Measurements from ENCODE around the gene DUS3L. TPM values are rescaled to one million over a fixed set of nuclear protein-coding genes. Genes with fewer than 3 reads are reported as not detected.

DUS3L gene
- total RNA-seq, result 19.7 and 24.7 TPM in 2 replicates

GRCh38 chr19:5790559-5791520 lies at the start of gene DUS3L:
DUS3L (minus strand) TSS chr19:5791163; CDS start chr19:5791141, 22 bp downstream.

GRCh38 chr19:5839065-5840017 lies 48.4 kb upstream of the DUS3L start, which contains the start of gene FUT6:
FUT6 (minus strand) TSS chr19:5839702; CDS start chr19:5832567, 7,135 bp downstream.

DNA sequence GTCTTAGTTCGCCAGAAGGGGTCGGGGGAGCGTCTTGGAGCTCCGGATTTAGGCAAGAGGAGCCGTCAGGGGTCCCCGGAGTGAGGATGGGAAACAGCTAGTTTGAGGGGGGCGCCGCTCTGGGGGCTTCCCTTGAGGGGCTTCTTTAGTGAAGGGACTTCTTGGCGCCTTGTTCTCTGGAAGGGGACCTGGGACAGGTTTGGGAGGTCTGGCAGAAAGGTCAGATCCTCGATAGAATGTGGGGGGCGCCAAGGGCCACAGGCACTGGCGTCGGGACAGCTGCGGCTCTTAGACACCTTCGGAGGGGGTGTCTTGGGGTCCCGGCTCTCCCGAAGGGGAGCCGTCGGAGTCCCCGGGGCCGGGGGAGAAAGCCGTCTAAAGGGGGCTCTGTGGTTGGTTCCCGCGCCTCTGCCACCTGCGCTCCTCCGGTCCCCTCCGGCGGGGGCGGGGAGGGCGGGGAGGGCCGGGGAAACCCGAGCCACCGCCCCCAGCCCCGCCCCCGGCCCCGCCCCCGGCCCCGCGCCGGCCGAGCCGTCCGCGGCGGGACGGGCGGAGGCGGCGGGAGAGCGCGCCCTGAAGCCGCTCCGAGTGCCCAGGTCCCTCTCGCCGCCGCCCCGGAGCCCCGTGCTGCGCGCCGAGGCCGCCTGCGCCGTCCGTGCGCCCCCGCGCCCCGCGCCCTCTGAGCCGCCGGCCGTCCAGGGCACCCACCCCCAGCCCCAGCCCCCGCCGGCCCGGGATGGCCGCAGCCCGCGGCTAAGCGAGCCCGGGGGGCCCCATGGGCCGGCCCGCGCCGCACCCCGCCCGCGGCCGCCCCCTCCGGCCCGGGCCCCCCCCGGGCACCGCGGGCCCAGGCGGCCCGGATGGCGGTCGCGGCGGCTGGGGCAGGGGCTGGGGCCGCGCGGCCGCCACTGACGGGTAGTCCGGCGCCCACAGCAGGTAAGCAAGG lies 13.8 kb upstream of the DUS3L start, which contains the start of gene NRTN:
NRTN (plus strand) TSS at position 552 of the 946 bp plus-strand sequence. CDS start 19,099 bp downstream, outside the sequence.

GRCh38 chr19:5784581-5785147 lies 6.3 kb downstream of the DUS3L start, which contains the start of gene PRR22:
PRR22 (minus strand) TSS chr19:5784746; CDS start chr19:5784660, 86 bp downstream.

Other genes starting within 250 kb of the DUS3L start
- not detected in 2 replicates for gene TINCR, start 223.2 kb downstream of the DUS3L start, total RNA-seq
- gene SAFB2, start 168.4 kb downstream of the DUS3L start, total RNA-seq, result 16.4 and 19.1 TPM in 2 replicates
- gene SAFB, start 168.1 kb downstream of the DUS3L start, total RNA-seq, result 36.5 and 41.9 TPM in 2 replicates
- 59.8 and 64.2 TPM in 2 replicates for gene MICOS13, start 110.6 kb downstream of the DUS3L start, total RNA-seq
- 10.9 and 16.2 TPM in 2 replicates for gene HSD11B1L, start 110.1 kb downstream of the DUS3L start, total RNA-seq
- gene RPL36, start 100.9 kb downstream of the DUS3L start, total RNA-seq, result 1,291 and 1,389 TPM in 2 replicates
- gene LONP1, start 71.0 kb downstream of the DUS3L start, total RNA-seq, result 41.5 and 78.2 TPM in 2 replicates
- not detected in 2 replicates for gene CATSPERD, start 70.5 kb downstream of the DUS3L start, total RNA-seq
- 0.37 and 0.98 TPM in 2 replicates for gene PRR22, start 6.4 kb downstream of the DUS3L start, total RNA-seq
- gene NRTN, start 13.9 kb upstream of the DUS3L start, total RNA-seq, result not detected in 2 replicates
- not detected in 2 replicates for gene FUT6, start 48.5 kb upstream of the DUS3L start, total RNA-seq
- gene FUT3, start 60.3 kb upstream of the DUS3L start, total RNA-seq, result not detected in 2 replicates
- not detected in 2 replicates for gene FUT5, start 79.4 kb upstream of the DUS3L start, total RNA-seq
- 257 and 297 TPM in 2 replicates for gene NDUFA11, start 112.6 kb upstream of the DUS3L start, total RNA-seq
- gene VMAC, start 113.7 kb upstream of the DUS3L start, total RNA-seq, result 3.0 and 5.4 TPM in 2 replicates
- gene CAPS, start 123.1 kb upstream of the DUS3L start, total RNA-seq, result 1.7 and 4.1 TPM in 2 replicates
- gene RANBP3, start 187.0 kb upstream of the DUS3L start, total RNA-seq, result 58.0 and 71.1 TPM in 2 replicates